NCI-H2196 (cell line): ENCODE measurements around the gene BPIFB6.
A peak's percentile ranks its signal among the peaks of the same experiment; 100 is the strongest.

Source experiments
- DNase-seq: peaks from one replicate; lab custom pipeline; 2025; ENCODE audit not compliant: unreplicated experiment; lab: John Stamatoyannopoulos, UW

BPIFB6 gene

GRCh38 chr20:33002087-33002808, 29.2 kb upstream of the BPIFB6 start:
- DNase-seq, result no peak

GRCh38 chr20:33004141-33004751, 27.2 kb upstream of the BPIFB6 start, which contains the start of gene SUN5:
SUN5 (minus strand) TSS chr20:33004433; CDS start chr20:33004340, 93 bp downstream.
- DNase-seq, result no peak

DNA sequence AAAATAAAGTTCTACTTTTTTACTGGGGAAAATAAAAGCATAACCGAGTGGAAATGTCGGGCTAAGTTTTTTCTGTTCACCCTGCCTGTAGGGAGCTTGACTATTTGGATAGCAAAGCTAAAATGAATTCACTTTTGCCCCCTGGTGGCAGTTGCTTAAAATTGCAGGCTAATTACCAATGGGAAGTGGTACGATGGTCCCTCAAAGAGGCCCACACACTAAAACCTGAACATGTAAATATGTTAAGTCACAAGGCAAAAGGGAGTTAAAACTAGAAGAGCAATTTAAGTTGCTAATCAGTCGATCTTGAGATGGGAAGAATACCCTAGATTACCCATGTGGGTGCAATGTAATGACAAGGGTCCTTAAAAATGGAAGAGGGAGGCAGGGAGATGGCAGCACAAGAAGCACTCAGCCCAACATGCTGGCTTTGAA, 26.3 kb upstream of the BPIFB6 start:
- DNase-seq, result no peak

DNA sequence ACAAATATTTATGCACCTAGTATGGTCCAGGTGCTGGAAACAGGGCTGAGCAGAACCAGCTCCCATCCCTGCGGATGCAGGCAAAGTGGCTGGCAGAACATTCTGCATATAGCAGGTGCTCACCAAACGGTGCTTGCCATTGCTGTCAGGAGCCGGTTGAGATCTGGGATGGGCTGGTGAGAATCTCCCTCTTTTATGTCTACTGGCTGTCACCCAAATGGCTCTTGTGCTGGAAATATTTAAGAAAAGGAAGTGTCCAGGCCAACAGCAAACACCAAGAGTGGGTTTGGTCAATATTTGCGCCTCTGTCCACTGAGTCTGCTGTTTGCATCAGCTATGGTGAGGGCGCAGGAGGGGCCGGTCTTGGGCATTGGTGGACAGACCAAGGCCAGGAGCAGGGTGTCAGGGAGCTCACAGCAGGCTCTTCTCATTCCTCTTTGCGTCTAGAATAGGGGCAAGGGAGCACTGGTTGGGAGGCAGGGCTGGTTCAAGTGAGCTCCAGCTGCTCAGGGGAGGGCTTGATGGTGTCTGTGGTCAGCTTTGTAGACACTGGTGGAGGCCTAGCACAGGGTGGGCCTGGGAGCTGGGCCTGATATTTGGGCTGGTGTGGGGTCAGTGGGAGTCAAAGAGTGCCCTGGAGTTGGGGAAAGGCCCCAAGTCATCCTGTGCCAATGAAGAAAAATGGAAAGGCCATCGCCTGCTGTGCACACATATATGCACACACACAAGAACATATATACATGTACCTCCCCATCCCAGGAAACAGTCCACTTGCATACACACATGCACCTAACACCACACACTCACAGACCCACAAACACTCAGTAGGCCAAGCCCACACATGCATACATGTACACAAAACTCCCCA, 25.3 kb upstream of the BPIFB6 start:
- DNase-seq, result peak; percentile 64

DNA sequence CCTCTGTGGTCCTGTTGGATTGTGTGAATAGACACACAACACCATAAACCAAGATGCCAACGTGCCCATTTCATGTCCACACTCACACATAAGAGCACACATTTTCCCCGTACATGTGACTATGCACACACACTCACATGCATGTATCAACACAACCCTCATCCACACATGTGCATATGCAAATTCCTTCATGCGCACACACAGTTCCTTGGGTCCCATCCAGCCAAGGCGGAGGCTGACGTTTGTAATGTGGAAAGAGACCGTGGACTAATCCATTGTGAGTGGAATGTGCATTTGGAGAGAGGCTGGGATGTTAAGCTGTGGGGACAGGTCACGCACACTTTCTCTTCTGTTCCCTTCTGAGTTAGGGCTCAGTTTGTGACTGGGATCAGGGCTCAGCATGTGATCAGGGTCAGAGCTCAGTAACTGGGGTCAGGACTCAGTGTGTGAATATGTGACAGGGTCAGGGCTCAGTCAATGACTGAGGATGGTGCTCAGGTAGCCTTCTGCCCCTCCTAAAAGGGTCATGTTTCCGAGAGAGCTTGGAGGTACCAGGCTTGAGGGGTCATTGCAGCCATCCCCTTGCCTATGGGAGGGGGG, 24.6 kb upstream of the BPIFB6 start:
- no peak for DNase-seq

DNA sequence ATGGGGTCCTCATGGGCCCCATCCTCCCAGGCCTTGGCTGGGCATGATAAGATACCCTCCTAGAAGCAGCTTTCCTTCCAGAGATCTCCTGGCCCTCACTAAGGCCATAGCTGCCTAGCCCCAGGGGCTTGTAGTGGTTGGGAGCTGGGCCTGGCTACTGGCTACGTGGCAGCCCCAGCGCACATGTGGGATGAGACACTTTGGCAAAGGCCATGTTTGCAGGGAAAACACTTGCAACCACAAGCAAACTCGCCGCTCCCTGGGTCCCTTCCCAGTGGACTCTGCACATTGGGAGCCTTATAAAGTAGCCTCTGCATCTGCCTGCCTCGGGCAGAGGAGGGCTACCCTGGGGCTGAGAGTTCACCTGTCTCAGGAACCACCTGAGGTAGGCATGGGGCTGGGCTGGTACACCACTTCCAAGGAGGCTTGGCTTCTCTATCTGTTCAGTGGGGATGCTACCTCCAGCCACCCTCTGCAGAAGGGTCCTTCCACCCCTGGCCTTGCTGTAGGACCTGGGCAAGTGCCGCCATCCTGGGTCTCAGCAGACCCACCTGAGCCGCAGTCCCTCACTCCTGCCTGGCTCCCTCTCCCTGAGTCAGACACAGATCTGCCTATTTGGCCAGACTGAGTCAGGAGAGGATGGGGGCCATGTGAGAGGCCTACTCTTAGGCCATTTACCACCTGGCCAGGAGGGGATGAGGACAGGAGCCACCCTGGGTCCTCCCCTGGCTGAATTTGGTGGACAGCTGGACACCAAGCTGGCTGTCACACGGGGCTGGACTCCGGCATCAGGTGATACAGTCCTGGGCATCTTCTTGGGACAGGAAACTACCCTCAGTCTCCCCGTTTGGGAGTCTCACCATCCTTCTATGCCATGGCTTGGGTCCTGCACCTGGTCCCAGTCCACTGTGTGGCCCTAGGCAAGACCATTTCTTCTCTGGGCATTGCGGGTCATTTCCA, 23.8 kb upstream of the BPIFB6 start, which contains the start of gene BPIFB2:
Gene BPIFB2 (plus strand): TSS at position 329 of the 960 bp plus-strand sequence. CDS start 871 bp downstream, outside the sequence.
- no peak for DNase-seq

DNA sequence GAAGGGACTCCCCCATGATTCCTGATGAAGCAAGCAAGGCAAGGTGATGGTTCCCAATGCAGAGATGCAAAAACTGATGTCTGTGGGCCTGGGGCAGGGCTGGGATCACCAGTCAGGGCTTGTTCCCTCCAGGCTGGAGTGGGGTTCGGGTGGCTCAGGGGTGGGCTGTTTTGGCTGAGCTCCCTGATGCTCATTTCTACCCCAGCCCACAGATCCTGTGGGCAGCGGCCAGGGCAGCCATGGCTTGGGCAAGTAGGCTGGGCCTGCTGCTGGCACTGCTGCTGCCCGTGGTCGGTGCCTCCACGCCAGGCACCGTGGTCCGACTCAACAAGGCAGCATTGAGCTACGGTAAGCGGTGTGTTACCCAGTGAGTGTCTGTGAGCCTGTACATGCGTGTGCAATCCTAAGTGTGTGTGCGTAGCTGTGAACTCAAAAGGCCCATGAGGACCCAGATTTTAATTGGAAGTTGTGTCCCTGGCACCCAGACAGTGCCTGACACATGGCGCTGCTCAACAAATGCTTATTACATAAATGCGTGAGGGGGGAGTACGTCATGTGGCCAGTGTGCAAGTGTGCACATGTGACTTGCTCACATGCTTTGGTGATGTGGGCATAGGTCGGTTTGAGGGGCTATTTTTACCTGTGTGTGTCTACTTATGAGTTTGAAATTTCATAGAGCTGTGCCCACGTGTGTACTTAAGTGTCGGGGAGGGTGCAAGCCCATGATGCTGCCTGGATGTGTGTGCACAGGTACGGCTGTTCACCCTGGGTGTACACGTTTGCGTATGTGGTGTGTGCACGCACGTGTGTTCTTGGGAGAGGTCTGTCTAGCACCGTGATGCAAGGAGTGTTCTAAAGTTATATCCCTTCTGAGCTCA, 22.9 kb upstream of the BPIFB6 start:
- no peak for DNase-seq

GRCh38 chr20:33009214-33010132, 22.0 kb upstream of the BPIFB6 start:
- DNase-seq, result peak; percentile 76

- peak; percentile 10 for DNase-seq
Measured at GRCh38 chr20:33010133-33010504, 21.3 kb upstream of the BPIFB6 start.

DNA sequence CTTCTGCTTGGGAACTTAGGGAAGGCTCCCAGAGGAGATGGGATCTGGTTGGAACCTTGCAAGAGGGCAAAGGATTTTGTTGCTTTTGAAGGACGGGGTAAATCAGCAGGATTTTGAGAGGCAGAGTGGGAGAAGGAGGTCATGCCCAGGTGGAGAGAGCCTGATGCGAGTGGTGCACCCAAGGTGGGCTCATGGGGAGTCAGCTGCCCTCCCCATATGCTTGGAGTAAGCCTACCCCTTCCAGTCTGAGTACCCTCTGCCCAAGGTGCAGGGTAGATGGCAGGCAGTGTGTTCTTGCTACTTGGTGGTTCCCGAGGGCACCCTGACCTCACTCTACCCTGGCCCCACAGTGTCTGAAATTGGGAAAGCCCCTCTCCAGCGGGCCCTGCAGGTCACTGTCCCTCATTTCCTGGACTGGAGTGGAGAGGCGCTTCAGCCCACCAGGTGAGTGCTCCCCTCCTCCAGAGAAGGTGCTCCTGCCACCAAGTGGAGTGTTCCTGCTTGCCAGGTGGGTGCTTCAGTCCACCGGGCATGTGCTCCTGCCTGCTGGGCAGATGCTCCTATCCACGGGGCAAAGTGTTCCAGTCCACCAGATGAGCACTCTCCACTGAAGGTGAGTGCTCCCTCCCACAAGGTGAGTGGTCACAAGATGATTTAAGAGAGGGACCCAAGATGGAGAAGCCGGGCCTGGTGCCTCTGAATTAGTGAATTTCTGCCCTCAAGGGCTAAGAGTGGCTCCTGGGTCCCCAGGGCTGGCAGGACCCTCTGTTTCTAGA, 20.6 kb upstream of the BPIFB6 start:
- no peak for DNase-seq

GRCh38 chr20:33012327-33013189, 18.9 kb upstream of the BPIFB6 start:
- no peak for DNase-seq

DNA sequence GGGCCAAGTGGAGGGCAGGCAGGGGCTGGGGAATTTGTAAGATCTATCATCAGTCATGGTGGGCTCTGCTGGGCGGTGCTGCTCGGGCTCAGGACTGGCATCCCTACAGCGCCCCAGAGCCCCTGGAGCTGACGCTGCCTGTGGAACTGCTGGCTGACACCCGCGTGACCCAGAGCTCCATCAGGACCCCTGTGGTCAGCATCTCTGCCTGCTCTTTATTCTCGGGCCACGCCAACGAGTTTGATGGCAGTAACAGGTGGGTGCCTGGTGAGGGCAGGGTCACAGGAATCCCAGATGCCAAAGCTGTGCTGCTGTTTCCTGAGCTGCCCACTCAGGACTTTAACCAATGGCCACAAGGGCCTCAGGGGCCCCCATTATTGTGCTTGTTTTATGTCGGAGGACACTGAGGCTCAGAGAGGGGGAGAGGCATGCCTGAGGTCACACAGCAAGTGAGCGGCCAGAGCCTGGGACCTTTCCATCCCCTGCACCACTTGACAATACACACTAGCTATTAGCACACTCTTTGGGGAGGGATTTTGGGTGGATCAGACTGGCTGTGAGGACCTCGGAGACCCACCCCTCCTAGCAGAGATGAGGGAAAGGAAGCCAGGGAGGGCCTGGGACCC, 17.6 kb upstream of the BPIFB6 start:
- DNase-seq, result no peak

DNA sequence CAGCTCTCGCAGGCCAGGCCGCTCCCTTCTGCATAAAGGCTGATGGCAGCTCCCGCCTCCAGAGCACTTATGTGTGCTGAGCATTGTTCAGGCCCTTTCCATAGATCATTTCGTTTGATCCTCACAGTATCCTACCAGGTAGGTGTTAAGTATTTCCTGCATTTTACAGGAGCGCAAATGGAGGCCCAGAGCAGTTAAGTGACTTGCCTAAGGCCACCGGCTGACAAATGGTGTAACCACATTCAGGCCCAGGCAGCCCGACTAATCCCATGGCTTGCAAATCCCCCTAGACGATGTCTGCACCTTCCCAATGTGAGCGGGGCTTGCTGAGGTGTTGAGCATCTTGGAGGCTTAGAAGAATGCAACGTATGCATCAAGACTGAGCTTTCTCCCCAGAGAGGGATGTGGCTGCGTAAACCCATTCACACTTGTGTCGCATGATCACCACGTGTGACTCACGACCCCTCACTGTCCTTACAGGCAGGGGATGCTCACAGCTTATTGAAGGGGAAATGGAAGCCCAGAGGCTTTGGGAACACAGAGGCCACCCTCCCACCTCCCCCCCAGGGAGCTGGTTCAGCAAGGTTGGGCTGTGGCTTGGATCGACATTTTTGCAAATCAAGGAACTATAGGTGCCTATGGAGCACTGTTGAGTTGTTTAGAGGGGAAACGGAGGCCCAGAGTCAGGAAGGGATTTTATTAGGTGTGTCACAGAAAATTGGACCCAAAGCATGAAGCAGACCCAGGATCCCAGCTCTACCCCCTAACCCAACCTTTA, 16.9 kb upstream of the BPIFB6 start:
- DNase-seq, result no peak

- DNase-seq, result no peak
Measured at GRCh38 chr20:33015114-33015484, 16.3 kb upstream of the BPIFB6 start.
